HG02943 (cell line): ENCODE measurements around the gene TOLLIP.

Experiments used
- ATAC-seq: cut with Tn5 transposase; IDR thresholded peaks from one replicate; pipeline ENCODE4 v1.9.1; 2021; ENCODE audit warnings: mild to moderate bottlenecking, low read depth, moderate library complexity; ENCODE audit not compliant: unreplicated experiment

The TOLLIP gene

GRCh38 chr11:1234771-1235305, 74.6 kb downstream of the TOLLIP start:
- no peak for ATAC-seq

- ATAC-seq, result no peak
These were observed 75.2 kb downstream of the TOLLIP start for GRCh38 chr11:1234054-1234720.

DNA sequence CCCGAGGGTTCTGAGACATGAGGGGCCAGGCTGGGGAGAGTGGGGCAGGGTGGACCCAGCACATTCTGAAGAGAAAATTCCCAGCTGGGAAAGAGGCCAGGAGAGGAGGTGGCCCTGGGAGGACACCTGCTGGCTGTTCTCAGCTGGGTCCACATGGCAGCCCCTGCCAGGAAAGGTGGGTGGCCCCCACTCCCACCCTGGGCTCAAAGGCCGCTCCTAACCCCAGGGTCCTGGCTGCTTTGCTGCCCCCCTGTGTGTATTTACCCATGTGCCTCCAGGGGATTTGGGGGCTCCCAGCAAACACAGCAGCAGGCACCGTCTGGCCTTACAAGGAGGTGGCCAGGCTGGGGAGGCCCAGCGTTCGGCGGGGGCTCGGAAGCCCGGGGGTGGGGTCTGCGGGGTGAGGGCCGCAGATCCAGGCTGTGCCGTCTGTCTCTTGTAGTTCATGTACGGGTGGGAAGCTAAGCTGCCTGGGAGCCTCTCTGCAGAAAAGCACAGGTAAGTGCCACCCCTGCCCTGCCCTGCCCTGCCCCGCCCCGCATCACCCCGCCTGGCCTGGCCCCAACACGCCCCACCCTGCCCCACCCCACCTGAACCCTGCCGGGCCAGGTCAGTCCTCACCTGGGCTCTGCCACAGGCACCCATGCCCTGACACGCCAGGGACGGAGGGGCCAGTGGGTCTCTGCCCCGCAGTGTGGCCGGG, 75.9 kb downstream of the TOLLIP start:
- ATAC-seq, result no peak

GRCh38 chr11:1232883-1233321, 76.5 kb downstream of the TOLLIP start:
- no peak for ATAC-seq

- ATAC-seq, result no peak
These were observed 77.2 kb downstream of the TOLLIP start for GRCh38 chr11:1232021-1232882.

DNA sequence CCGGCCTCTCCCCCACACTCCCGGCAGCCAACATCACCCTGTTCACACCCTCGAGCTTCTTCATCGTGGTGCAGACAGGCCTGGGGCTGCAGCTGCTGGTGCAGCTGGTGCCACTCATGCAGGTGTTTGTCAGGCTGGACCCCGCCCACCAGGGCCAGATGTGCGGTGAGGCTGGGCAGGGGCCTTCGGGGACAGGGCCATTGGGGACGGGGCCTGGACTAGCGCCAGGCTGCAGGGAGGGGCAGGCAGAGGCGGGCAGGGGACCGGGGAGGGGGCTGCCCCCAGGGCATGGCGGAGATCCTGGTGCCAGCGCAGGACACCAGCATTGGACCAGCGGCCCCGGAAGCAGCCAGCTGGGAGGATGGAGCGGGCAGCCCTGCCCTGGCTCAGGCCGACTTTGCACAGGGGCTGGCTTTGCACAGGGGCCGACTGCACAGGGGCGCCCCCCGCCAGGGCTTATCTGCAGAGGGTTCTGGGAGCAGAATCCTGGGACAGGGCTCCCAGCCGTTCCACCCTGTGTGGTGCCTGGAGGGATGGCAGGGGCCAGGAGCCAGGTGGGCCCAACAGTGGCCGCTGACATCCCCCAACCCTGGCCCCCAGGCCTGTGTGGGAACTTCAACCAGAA, 77.9 kb downstream of the TOLLIP start:
- no peak for ATAC-seq

DNA sequence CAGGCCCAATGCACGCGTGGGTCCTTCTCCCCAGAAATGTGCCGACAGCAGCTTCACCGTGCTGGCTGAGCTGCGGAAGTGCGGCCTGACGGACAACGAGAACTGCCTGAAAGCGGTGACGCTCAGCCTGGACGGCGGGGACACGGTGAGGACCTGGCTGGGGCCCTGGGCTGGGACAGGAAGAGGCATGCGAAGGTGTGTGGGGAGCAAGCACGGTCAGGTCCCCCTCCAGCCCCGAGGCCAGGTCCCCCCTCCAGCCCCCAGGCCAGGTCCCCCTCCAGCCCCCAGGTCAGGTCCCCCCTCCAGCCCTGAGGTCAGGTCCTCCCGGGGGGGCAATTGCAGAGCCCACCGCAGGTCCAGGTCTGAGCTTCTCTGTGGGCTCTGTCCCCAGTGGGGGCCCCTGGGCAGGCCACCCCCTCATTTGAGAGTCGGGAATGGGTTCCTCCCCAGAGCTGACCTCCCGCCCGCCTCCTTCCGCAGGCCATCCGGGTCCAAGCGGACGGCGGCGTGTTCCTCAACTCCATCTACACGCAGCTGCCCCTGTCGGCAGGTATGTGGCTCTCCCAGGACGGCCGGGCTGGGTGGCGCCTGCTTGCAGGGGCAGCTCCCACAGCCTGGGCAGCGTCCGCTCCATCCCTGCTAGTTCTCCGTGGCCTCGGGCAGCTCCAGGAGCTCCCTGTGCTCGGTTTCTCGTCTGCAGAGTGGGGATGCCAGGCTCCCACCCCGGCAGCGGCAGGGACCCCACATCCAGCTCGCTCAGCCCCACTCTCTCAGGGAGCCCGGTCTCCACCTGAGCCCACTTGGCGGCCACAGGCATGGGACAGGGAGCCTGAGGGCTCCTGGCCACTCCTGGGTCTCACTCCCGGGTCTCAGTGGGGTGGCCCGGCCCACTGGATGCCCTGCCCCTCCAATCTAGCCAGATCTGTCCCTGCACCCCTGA, 78.7 kb downstream of the TOLLIP start:
- no peak for ATAC-seq

DNA sequence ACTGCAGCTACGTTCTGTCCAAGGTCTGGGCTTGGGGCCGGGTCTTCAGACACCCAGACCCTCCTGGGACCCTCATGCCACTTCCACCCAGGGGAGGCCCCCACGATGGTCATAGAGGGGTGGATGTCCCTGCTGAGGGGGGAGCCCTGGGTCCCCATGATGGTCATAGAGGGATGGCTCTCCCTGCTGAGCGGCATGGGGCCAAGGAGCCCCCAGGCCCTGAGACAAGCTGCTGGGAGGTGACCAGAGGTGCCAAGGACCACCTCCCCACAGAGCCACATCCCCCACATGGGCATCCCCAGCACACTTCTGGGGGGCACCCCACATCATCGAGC, 79.3 kb downstream of the TOLLIP start:
- no peak for ATAC-seq

DNA sequence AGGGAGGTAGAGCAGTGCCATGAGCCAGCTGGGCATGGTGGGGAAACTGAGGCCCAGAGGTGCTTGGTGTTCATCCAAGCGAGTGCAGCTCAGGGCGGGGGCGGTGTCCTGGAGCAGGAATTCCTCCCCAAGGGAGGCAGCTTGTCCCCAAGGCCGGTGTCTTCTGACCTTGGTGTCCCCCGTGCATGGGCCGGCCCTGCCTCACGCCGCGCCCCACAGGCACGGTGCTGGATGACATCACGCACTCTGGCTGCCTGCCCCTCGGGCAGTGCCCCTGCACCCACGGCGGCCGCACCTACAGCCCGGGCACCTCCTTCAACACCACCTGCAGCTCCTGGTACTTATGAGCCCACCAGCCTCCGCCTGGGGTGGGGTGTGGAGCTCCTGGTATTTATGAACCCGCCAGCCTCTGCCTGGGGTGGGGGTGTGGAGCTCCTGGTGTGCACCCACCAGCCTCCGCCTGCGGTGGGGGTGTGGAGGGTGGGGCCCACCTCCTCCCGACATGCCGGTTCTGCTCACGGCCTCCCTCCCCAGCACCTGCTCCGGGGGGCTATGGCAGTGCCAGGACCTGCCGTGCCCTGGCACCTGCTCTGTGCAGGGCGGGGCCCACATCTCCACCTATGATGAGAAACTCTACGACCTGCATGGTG, 79.8 kb downstream of the TOLLIP start:
- no peak for ATAC-seq

DNA sequence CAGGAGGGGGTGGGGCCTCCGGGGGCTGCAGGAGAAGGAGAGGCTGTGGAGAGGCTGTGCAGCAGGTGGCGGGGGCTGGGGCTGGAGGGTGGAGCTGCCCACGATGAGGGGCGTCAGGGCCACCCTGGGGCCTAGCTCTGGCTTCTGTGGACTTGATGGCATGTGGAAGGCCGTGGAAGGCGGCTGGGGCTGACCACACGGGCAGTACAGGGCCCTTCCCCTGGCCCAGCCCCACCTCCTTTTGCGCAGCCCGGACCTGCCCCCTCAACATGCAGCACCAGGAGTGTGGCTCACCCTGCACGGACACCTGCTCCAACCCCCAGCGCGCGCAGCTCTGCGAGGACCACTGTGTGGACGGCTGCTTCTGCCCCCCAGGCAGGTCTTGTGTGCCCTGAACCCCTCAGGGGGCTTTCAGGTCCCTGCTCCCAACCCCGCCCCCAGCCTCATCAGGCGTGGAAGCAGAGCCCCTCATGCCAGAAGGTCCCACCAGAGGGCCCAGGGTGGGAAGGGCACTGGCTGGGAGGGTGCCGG, 80.4 kb downstream of the TOLLIP start:
- no peak for ATAC-seq

DNA sequence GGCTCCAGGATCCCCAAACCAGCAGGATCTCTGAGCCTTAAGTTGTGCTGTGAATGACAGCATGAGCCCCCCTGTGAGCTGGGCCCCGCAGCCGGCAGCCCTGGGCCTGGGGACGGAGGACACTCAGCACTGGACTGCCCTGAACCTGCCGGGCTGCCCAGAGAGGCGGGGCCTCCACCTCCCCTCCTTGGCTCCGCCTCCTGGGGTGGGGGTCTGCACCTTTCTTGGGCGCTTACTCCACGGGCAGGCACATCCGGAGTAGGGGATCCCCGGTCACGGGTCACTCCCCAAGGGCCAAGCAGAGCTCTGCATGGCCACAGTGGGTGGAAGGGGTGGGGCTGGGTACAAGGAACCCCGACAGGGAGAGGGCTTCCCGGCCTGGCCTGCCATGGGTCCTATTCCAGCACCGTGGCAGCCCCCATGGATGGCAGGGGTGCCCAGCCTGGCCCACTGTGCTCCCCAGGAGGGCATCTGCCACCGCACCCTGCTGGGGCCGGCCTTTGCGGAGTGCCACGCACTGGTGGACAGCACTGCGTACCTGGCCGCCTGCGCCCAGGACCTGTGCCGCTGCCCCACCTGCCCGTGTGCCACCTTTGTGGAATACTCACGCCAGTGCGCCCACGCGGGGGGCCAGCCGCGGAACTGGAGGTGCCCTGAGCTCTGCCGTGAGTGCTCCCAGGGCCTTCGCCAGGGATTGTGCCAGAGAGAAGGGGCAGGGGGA, 81.2 kb downstream of the TOLLIP start:
- no peak for ATAC-seq

GRCh38 chr11:1227551-1228100, 81.8 kb downstream of the TOLLIP start:
- ATAC-seq, result no peak

DNA sequence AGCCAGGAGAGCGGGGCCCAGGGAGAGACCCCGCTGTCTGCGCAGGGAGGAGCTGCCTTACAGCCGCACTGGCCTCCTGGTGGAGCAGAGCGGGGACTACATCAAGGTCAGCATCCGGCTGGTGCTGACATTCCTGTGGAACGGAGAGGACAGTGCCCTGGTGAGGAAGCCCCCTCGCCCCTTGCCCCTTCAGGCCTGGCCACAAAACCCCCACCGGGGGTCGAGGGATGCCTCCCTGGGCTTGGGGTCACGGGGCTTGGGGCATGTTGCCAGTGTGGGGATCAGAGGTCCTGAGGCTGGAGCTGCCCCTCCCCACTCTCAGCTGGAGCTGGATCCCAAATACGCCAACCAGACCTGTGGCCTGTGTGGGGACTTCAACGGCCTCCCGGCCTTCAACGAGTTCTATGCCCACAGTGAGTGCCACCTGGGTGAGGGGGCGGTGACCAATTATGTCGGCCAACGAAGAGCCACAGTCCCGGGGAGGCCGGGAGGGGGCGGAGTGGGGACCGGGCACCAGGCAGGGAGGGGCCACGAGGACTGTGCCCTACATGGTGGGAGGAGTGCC, 82.4 kb downstream of the TOLLIP start:
- ATAC-seq, result no peak

- no peak for ATAC-seq
These were observed 83.0 kb downstream of the TOLLIP start for GRCh38 chr11:1226226-1226985.

DNA sequence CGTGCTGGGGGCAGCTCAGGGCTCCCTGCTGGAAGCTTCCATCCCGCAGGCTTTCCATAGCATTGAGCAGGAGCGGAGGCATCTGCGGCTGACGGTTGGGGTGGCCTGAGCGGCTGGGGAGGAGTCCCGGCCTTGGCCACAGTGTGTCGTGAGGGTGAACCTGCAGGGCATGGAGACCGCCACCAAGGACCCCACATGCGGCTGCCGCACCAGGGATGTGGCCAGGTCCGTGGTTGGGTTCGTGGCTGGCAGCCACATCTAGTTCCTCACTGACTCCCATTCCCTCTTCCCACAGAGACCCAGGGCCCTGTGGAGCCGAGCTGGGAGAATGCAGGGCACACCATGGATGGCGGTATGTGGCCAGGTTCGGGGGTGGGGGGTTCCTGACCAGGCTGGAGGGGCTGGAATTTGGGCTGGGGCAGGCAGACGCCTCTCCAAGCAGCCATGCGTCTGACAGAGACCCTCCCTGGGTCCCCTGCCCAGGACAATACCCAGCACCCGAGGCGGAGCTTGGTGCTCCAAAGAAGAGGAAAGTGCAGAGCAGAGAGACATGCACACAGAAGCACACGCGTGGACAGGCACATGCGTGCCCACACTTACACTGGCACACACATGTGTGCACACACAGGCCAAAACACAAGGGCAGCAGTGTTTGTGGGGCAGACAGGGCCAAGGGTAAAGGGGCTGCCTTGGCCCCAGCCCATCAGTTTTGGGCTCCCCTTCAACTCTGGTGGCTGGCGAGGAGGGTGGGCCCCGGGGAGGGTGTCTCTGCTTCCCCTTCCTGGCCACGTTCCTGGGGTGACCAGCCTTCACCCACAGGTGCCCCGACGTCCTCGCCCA, 83.8 kb downstream of the TOLLIP start:
- ATAC-seq, result no peak
